Sigmoid colon (tissue), 4 donors: ENCODE data around the gene THNSL1.

Experiments
- EP300 ChIP-seq, 4 donors: sonication (generic); formaldehyde crosslinking; IDR thresholded peaks; one replicate each; pipeline ENCODE4 v1.6.1; 2017; ENCODE audit warnings: antibody characterized with exemption in 4 of 4
- POLR2A ChIP-seq, 2 donors: fragments of 450-650 bp; IDR thresholded peaks; one replicate each; pipeline ENCODE4 v1.6.1; 2016; ENCODE audit warnings: antibody characterized with exemption in 2 of 2, mild to moderate bottlenecking in 2 of 2, moderate library complexity in 2 of 2
- TF ChIP-seq, protein P1 (sequence below), 4 experiments: fragments of 450-650 bp in 3 of 4; fragments of 200-600 bp in 1 of 4; IDR thresholded peaks; one replicate each; pipeline ENCODE4 v1.5.1; 2016 to 2019; ENCODE audit warnings: antibody characterized with exemption in 4 of 4, mild to moderate bottlenecking in 3 of 4, moderate library complexity in 2 of 4

DNA sequence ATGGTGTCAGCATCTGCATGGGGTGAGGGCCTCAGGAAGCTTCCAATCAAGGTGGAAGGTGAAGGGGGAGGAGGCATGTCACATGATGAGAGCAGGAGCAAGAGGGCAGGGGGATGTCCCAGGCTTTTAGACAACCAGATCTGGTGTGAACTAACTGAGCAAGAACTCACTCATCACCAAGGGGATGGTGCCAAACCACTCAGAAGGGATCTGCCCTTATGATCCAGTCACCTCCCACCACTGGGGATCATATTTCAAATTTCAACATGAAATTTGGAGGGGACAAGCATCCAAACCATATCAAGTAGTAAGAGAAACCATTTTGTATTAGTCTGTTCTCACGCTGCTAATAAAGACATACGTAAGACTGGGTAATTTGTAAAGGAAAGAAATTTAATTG is 33.6 kb downstream of the THNSL1 start:
- TF ChIP-seq, protein P1, sequence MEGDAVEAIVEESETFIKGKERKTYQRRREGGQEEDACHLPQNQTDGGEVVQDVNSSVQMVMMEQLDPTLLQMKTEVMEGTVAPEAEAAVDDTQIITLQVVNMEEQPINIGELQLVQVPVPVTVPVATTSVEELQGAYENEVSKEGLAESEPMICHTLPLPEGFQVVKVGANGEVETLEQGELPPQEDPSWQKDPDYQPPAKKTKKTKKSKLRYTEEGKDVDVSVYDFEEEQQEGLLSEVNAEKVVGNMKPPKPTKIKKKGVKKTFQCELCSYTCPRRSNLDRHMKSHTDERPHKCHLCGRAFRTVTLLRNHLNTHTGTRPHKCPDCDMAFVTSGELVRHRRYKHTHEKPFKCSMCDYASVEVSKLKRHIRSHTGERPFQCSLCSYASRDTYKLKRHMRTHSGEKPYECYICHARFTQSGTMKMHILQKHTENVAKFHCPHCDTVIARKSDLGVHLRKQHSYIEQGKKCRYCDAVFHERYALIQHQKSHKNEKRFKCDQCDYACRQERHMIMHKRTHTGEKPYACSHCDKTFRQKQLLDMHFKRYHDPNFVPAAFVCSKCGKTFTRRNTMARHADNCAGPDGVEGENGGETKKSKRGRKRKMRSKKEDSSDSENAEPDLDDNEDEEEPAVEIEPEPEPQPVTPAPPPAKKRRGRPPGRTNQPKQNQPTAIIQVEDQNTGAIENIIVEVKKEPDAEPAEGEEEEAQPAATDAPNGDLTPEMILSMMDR (IDR thresholded peaks at IDR 0.05) = no peak
- TF ChIP-seq POLR2A (IDR thresholded peaks at IDR 0.05) = no peak
- TF ChIP-seq EP300 (IDR thresholded peaks at IDR 0.05) = no peak
